NCI-H2029 treated with DMSO at 0.1 percent for 48 hours (cell line): ENCODE results near the gene FGFR4.

Experiments used
- DNase-seq: peaks from one replicate; lab custom pipeline; 2025; lab: John Stamatoyannopoulos, UW

Gene FGFR4

GRCh38 chr5:177132136-177133095 is 45.7 kb downstream of the FGFR4 start:
- no peak for DNase-seq

GRCh38 chr5:177133096-177133852 is 46.6 kb downstream of the FGFR4 start, which contains the start of gene NSD1:
Gene NSD1, plus strand, starts transcription at chr5:177133773. Its CDS starts 1,331 bp downstream, at chr5:177135104.
- DNase-seq: peak; percentile 25

- no peak for DNase-seq
Measured at GRCh38 chr5:177133853-177134696, 47.4 kb downstream of the FGFR4 start.

- no peak for DNase-seq
Measured at GRCh38 chr5:177134697-177135225, 48.0 kb downstream of the FGFR4 start.

- DNase-seq: no peak
Measured at GRCh38 chr5:177140312-177140711, 53.6 kb downstream of the FGFR4 start.

- DNase-seq: no peak
Measured at GRCh38 chr5:177141496-177141895, 54.8 kb downstream of the FGFR4 start.

DNA sequence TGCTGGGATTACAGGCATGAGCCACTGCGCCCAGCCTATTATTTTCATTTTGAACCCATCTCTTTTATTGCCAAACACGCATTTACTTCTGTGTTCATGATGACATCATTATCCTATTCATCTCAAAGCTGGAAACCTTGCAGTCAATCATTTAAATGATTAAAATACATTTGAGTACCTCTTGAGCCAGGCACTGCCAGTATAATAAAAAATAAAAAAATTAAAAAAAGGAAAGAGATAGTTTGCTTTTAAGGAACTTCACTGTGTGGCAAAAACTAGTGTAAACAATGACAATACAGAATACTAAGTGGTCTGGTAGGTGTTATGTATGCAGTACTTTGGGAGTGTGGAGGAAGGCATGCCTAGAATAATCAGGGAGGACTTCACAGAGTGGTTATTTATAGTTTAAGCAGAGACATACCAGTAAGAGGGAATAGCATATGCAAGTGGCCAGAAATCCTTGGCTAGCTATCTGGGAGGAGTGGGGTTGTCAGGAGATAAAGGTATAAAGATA is 55.4 kb downstream of the FGFR4 start:
- DNase-seq: peak; percentile 55

GRCh38 chr5:177142778-177143177 is 56.1 kb downstream of the FGFR4 start:
- no peak for DNase-seq

DNA sequence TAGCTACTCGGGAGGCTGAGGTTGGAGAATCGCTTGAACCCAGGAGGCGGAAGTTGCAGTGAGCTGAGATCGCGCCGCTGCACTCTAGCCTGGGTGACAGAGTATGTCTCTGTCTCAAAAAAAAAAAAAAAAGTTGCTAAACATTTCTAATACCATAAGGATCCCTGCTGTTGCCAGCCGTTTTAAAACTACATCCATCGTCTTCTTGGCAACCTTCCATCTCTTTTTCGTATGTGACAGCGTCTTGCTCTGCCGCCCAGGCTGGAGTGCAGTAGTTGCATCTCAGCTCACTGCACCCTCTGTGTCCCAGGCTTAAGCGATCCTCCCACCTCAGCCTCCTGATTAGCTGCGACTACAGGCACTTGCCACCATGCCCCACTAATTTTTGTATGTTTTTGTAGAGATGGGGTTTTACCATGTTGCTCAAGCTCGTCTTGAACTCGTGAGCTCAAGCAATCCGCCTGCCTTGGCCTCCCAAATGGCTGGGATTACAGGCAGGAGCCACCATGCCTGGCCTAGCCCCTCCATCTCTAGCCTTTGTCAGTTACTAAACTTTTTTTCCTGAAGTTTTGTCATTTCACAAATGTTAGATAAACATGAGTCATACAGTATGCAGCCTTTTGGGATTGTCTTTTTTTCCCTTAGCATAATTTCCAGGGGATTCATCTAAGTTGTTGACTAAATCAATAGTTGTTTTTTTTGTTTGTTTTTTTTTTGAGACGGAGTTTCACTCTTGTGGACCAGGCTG is 60.4 kb downstream of the FGFR4 start:
- no peak for DNase-seq
